Esophagus mucosa (tissue), 1 donor: ENCODE data around the gene THEM4. TPM values are rescaled to one million over a fixed set of nuclear protein-coding genes. Genes with fewer than 3 reads are reported as not detected.
"Not testable (repeated sequence)": the region's sequence is repeated elsewhere in the genome, so short reads cannot be mapped to it uniquely, and the experiment has no call there.

Source experiments
- ATAC-seq: fragments of 200-7000 bp; cut with Tn5 transposase; one replicate; pipeline ENCODE4 v1.9.1; 2020
- total RNA-seq: library from RNA; stranded (reverse); gene quantifications from one replicate; pipeline ENCODE4 v1.2.4, GENCODE V29; 2023
- donor health status: DM: yes; HTN: yes; CAD: no.

THEM4 gene
- total RNA-seq, 1 donor from 2014 or later, result 4.8 TPM

DNA sequence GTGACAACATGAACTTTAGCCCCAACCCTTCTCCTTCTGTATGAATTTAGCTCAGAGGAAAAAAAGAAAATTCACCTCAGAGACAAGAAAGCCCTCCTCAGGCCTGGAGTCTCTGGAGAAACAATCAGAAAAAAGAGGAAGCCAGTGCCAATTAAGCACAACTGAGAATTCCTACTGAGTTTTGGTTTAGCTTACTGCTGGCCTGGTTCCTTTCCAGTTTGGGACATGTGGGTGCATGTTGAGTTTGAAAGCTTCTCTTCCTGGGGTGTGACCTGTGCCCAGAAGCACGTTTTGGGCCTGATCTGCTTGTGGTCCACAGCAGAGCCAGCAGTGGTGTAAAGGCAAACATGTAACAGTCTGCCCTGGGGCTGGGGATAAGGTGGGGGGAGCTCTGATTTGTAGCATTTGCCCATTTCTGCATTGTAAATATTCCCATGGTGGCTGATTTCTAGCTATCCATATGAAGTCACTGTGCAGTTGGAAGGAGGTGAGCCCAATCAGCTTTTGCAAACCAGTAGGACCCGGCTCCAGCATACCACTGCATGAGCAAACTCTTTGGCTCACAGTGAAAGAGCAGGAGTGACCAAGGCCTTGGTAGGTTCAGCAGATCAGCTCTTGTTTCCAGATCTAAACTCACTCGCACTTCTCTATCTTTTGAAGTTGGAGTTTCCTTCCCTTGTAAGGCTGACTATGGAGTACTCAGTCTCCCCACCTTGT, 51.1 kb downstream of the THEM4 start:
- peak; percentile 57 for ATAC-seq

DNA sequence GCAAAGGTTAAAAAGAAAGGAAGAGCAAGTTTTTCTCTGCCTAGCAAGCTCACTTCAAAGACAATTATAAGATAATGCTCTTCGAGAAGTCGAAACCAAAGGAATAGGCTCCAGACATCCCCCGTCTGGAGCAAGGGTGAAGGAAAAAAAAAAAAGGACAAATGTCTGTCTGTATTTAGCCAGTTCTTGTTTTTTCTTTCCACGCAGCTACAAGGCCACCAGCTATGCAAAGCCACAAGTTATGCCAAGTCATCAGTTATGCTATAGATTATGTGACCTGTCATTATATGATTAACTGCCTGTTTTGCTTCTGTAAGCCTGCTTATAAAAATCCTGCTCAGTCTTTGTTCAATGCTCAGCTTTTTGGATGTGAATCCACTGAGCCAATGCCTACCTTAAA, 53.4 kb downstream of the THEM4 start:
- ATAC-seq, result no peak

- ATAC-seq, result not testable (repeated sequence)
These were observed 53.8 kb downstream of the THEM4 start for GRCh38 chr1:151855516-151855915.

DNA sequence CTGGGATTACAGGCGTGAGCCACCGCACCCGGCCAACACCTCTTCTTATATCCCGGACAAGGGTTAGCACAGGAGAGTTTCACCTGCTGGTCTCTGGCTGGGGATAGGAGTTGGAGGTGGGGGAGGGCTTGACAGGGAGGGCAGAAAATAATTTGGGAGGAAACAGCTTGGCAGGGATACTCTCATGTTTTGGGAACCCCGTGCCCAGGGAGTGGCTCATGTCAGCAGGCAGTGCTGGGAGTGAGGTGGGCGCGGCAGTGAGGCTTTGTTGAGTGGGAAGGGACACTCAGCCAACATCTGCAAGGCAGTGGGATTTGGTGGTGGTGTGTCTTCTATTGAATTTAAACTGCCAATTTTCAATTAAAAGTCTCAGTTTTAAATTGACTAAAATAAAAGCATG, 54.7 kb downstream of the THEM4 start:
- ATAC-seq, result no peak

GRCh38 chr1:151853411-151853943, 55.8 kb downstream of the THEM4 start, which contains the start of gene THEM5:
TSS of gene THEM5 (minus strand) at chr1:151853712. CDS start at chr1:151853565, 147 bp downstream.
- ATAC-seq, result peak; percentile 42

DNA sequence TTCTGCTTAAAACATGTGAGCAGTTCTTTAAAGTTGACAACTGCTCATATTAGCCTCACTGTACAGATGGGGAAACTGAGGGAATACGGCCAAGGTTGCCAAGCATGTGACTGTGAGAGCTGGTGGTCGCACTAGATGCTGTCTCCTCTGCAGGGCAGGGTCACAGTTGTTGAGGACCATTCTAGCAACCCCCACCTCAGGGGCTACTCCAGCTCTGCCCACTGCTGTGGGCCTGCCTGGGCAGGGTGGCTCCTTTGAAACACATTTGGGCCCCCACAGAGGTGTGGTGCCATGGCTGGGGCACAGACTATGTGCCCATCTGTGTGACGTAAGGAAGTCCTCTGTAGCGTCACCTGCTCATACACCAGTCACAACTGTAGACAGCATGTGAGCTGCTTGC, 56.6 kb downstream of the THEM4 start:
- ATAC-seq, result peak; percentile 4

- ATAC-seq, result peak; percentile 9
These were observed 57.4 kb downstream of the THEM4 start for GRCh38 chr1:151851886-151852285.

DNA sequence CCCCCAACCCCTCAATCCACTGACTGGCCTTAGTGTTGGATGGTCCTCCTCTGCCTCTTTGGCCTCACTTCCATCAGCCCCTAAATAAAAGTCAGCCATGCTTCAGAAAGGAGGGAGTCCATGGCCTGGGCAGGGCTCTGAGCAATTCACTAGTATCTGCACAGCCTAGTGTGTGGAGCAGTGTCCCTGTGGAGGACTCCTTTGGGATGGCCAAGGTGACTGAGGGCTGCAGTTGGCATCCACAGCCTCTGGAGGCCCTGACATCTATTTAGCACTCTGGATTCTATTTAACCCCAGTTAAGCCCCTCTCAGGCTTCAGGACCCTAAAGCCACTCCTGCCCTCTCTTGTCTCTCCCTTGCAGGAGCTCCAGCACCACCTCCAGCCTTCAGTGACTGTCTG, 59.4 kb downstream of the THEM4 start:
- ATAC-seq, result no peak

GRCh38 chr1:151849126-151849525, 60.2 kb downstream of the THEM4 start:
- ATAC-seq, result no peak

DNA sequence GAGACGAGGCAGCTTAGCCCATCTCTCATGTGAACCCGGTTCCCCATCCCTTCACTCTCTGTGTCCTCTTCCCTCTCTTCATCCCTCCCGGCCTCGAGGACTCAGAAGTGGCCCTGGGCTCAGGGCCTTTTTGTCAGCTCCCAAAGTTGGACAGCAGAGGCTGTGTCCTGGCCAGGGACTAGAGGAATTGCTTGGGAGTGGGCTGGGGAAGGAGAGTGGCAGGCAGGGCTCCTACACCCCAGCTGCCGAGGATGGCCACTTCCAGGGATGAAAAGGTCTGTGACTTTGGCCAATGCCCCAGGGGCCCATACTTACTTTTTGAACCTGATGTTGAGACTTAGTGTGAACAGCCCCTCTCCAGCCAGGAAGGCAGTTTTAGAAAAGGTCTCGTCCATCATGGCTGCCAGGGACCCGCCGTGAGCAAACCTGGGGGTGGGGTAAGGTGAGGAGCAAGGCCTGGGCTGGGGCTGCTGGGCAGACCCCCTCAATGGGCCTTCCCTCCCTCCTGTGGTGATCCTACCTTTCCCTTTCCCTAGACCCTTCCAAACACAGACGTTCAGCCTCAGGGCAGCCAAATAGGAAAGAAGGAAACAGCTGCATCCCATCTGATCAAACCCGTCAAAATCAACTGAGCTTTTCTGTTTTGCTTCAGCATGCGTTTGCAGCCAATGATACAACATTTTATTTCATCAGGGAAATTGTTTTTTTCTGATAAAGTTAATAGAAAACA, 61.3 kb downstream of the THEM4 start:
- ATAC-seq, result no peak

GRCh38 chr1:151846686-151847237, 62.5 kb downstream of the THEM4 start:
- ATAC-seq, result no peak

GRCh38 chr1:151846062-151846568, 63.2 kb downstream of the THEM4 start:
- ATAC-seq, result peak; percentile 75

GRCh38 chr1:151843398-151843797, 65.9 kb downstream of the THEM4 start:
- no peak for ATAC-seq

- no peak for ATAC-seq
These were observed 68.2 kb downstream of the THEM4 start for GRCh38 chr1:151841141-151841540.

GRCh38 chr1:151840421-151840820, 68.9 kb downstream of the THEM4 start:
- ATAC-seq, result no peak

DNA sequence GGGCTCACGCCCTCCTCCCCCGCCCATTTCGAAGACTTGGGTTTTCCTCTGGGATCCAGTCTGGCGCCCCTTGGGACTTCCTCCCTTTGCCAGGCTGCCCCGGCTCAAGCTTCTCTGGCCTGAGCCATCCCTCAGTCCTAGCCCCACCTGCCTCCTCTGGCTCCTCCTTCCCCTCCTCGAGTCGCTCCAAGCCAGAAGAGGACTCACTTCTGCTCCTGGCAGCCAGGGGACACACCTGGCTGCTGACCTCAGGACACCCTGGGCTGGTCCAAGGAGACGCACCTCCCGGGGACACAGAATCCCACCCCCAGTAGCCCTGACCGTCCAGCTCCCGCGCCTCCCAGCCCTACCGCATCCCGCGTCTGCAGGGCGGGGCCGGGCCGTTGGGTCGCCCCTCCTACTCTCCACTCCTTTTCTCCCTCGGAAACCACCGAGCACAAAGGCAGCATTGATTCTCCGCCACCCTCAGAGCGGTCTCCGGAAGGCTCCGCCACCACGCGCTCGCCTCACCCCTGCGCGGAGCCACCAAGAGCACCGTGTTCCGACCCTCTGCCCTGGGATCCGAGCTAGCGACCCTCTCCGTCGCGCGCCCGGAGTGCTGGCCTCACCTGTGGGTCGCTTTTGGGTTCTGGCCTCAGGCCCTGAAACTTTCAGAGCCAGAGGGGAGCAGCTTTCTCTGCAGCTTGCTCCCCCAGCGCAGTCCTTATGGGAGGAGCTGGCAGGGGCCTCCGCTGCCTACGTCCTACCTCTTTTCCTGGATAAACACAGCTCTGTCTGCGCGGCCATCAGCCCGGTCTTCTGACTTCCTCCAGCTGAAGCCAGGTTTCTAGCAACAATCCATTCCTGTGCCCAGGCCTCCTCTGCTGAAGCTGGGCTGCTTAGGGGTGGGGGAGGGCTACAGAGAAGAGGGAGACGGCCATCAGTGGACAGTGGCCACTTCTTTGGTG, 69.6 kb downstream of the THEM4 start, which contains the start of gene C2CD4D:
Gene C2CD4D (minus strand): TSS at position 364 of the 947 bp plus-strand sequence. CDS start 831 bp downstream, outside the sequence.
- ATAC-seq, result peak; percentile 66

DNA sequence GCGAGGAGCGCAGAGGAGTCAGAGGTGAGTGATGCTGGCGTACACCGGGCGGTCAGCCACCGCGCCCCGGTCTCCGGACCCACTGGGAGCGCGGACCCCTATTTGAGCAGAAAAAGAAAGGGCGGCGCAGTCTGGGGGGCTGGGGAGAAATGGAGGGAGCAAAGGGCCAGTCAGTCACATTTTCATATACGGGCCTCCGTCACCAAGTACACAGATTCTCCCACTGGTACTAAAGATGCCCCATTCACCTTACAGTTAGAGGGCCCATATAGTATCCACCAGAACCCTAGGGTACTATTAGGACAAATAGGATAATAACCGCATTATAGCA, 70.3 kb downstream of the THEM4 start:
- no peak for ATAC-seq

DNA sequence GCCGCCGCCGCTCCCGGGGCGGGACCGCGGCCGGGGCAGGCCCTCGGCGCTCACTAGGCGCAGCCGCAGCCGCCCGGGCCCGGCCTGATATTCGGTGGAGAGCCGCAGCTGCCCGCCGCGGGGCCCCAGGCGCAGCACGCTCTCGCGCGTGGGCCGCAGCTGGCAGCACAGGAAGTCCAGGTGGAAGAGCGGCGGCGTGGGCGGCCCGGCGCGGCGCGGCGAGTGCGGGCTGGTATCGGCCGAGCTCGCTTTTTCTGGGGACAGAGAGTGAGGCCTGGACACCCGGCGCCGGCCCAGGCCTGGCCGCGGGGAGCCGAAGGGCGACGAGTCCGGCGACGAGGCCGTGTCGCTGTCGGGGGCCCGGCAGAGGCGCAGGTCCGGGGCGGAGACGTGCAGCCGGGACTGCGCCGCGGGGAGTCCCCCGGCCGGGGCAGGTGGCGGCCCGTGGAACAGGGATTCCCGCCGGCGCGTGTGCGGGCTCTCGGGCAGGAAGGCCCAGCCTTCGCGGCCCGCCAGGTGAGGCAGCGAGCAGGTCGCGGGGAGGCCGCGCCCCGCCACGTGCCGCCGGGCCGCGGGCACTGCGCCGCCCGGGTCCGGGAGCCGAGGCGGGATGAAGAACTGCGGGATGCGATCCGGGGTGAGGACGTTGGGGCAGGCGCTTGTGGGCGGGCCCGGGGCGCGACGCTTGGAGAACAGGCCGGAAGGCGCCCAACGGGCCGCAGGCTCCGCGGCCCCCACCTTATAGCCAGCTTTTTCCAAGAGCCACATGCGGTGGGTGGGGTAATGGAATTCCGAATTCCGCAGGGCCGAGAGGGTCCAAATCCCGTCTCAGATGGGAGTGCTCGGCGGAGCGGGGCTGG, 70.9 kb downstream of the THEM4 start:
- ATAC-seq, result peak; percentile 12

DNA sequence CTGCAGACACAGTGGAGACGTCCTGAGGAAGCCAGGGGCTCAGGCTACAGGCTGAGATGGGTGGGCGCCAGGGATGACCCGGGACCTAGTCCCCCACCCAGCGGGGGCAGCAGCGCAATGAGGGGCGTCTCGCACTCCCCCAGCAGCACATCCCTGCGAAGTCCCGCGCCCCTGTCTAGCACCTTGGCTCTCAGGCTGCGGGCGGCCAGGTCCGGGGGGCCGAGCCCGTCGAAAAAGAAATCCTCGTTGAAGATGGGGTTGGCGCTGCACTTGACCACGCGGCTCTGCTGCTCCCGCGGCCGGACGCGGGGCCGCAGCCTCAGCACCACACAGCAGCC, 71.5 kb downstream of the THEM4 start:
- ATAC-seq, result no peak

- no peak for ATAC-seq
These were observed 72.1 kb downstream of the THEM4 start for GRCh38 chr1:151837197-151837596.

GRCh38 chr1:151835596-151835995, 73.7 kb downstream of the THEM4 start:
- no peak for ATAC-seq
